ENCODE data around the gene FHOD3.
"Not testable (repeated sequence)": the region's sequence is repeated elsewhere in the genome, so short reads cannot be mapped to it uniquely, and the experiment has no call there.

FHOD3 gene

DNA sequence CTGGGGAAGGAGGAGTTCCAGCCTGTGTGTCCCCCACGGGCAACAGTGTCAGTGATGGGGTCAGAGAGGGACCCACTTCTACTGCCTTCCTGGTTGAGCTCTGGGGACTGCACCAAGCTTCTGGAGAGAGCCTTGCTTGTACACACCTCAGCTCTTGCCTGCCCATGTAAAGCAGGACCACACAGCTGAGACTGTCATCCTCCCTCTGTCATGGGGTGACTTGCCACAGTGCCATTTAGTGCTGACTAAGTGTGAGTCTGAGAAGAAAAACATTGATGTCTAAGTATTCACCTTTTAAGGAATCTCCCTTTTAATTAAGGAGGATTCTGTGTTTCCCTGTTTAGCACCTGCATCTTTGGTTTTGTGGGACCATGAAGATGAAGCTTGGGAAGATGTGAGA lies 159.1 kb downstream of the FHOD3 start:
- DNase-seq = no peak

- no peak for DNase-seq
These were observed 160.2 kb downstream of the FHOD3 start for GRCh38 chr18:36457683-36458082.

GRCh38 chr18:36458306-36458705 lies 160.8 kb downstream of the FHOD3 start:
- DNase-seq = no peak

DNA sequence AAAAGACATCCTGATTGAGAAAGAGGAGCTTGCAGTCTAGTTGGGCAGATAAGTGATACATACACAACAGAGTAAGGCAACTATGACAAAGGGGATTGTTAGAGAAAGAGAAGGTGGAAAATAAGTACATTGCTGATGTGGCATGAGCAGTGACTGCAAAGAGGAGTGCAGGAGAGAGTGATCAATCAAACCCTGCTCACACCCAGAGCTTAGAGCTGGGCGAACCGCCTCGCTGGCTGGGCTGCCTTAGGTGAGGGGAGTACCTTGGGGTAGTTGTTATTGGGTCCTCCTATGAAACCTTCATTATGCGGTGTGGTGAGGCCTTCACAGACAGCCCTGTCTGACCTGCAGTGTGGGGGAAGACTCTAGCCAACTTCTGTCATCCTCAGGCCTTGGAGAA lies 161.7 kb downstream of the FHOD3 start:
- DNase-seq = no peak

DNA sequence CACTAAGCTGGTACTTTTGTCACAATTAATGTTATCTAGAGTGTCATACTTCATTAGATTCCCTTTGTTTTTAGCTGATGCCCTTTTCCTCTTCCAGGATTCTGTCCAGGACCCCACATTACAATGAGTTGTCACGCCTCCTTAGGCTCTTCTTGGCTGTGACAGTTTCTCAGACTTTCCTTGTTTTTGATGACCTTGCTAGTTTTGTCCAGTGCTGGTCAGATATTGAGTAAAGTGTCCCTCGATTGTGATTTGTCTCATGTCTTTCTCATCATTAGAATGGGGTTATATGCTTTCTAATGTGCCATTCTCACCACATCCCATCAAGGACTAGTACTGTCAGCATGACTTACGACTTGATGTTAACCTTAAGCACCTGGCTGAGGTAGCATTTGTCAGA lies 162.3 kb downstream of the FHOD3 start:
- no peak for DNase-seq

DNA sequence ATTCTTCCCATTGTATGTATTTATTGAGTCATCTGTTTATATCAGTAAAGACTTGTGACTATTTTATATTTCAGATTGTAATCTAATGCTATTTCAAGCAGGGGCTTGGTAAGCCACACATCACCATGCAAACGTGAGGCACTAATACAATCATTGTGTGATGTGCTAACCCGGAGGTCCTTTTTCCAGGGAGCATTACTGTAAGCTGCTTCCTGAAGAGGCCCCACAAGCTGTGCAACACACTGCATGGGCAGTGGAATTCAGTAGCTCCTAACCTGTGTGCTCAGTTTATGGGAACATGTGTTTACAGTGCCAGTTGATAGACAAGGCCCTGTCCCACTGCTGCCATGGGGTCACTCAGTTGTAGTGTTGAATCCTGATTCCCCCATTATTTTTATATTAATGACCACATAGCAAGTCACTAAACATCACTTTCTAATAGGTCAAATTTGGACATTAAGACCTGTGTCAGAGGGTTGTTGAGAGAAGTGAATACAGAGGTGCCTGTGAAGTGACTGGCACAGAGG lies 162.9 kb downstream of the FHOD3 start:
- DNase-seq = no peak

DNA sequence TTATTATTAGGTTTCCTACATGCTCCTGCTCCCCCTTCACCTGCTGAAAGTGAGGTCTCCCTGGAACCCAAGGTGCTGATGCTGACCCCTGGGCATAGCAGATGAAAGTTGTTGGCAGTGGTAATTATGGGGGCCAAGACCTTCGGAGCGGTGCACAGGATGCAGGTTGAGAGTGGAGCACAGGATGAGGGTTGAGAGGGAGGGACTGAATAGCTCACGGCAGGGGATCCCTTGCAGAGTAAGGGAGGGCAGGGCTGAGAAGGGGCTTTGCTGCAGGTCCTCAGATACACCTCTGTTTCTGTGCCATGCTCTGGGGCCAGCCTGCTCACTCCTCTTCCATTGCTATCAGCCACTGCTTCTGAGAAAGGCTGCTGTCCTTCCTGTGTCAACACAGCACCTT lies 163.3 kb downstream of the FHOD3 start:
- no peak for DNase-seq

GRCh38 chr18:36461551-36461987 lies 164.1 kb downstream of the FHOD3 start:
- no peak for DNase-seq

DNA sequence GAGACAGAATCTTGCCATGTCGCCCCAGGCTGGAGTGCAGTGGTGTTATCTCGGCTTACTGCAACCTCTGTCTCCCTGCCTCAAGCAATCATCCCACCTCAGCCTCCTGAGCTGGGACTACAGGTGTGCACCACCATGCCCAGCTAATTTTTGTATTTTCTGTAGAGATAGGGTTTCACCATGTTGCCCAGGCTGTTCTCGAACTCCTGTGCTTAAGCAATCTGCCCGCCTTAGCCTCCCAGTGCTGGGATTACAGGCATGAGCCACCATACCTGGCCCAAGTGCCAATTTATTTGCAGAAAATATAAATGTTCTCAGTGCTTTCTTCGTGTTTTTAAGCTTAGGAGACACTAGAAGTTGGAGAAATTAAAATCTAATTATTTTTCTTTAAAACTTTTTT lies 166.0 kb downstream of the FHOD3 start:
- DNase-seq = not testable (repeated sequence)

DNA sequence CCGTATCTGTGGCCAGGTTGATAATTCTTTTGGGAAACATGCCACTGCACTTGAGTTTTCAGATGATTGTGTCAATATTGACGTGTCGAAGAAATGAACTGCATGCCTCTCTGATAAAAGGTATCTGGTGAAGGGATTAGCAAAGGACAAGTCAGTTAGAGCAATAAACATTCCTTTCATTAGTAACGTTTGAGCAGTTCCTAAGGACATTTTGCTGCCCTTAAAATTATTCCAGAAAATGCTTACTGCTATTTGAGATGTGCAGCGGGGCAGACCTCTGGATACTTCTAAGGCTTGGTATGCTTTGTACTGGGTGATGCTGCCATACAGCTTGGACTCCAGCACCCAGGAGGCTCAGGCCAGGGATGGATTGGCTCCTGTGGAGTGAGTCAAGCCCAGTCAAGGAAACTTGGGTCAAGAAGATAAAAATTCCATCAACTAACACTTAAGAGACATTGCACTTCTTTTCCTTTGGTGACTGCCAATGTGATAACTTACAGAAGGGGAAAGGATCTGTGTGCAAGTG lies 166.7 kb downstream of the FHOD3 start:
- no peak for DNase-seq

DNA sequence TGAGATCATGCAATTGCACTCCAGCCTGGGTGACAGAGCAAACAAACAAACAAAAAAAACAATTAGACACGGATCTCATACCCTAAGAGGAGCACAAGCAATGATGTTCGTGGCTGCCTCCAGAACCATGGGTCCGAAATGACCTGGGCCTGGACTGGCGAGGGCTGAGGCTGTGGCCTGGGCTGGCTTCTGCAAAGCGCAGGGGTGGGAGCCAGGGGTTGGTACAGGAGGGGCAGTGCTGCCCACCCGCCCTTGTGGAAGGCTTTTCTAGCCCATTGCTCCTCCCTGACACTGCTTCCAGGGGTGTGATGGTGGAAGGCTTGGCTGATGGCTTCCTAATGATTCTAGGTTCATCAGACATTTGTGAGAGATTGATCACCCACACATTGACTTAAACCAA lies 167.8 kb downstream of the FHOD3 start:
- no peak for DNase-seq

GRCh38 chr18:36465970-36466369 lies 168.5 kb downstream of the FHOD3 start:
- no peak for DNase-seq

GRCh38 chr18:36467614-36468013 lies 170.1 kb downstream of the FHOD3 start:
- DNase-seq = no peak

DNA sequence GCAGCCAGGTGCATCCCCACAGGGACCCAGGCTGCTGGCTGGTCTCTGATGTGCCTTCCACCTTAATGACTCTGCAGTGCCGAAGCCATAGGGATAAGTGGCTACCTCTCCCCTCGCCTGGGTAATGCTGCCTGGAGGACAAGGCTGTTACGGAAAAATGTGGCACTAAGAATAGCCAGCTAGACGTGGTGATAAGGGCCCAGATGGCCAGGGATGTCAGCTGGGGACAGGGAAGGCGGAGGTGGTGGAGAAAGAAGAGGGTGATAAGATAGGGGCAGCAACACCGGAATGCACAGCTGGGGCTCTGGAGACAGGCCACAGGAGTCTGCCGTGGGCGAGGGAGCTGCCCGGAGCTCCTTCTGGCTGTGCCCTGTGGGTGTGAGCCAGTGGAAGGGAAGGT lies 170.6 kb downstream of the FHOD3 start:
- no peak for DNase-seq

DNA sequence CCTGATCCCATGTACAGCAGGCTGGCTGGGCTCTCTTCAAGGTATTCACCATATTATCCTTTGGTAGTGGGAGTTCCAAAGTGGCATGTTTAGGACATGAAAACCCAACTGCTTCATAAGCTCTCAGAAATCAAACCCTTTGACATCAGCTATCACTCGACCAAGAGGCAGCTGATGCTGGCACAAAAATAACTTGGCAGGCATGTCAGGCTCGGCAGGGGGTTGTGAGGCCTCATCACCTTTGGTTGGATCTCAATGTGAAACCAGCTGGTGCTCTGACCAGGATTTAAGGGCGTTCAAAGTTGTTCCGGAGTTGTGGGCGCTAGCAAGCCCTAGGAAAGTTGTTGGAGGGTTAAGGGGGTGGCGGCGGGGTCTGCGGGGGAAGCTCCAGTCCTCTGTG lies 171.9 kb downstream of the FHOD3 start:
- no peak for DNase-seq

- DNase-seq = no peak
These were observed 173.4 kb downstream of the FHOD3 start for GRCh38 chr18:36470896-36471295.

GRCh38 chr18:36471393-36471792 lies 173.9 kb downstream of the FHOD3 start:
- DNase-seq = no peak

GRCh38 chr18:36476433-36476832 lies 178.9 kb downstream of the FHOD3 start:
- no peak for DNase-seq

DNA sequence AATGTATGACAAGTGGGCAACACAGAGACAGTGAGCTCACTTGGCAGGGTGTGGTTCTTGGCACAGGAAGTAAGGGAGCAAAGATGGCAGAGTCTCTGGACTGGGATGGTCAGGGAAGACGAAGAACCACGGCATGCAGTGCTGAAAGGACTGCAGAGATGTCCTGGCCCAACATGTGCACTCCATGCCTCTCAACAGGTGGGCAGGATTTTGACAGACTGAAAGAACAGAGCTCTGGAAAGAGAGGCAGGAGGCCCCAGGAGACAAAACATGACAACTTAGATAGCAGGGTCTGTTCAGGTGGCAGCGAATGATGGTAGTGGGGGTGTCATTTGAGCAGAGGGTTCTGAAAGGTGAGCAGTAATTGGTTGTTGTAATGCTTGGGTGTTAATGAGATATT lies 180.3 kb downstream of the FHOD3 start:
- DNase-seq = no peak

DNA sequence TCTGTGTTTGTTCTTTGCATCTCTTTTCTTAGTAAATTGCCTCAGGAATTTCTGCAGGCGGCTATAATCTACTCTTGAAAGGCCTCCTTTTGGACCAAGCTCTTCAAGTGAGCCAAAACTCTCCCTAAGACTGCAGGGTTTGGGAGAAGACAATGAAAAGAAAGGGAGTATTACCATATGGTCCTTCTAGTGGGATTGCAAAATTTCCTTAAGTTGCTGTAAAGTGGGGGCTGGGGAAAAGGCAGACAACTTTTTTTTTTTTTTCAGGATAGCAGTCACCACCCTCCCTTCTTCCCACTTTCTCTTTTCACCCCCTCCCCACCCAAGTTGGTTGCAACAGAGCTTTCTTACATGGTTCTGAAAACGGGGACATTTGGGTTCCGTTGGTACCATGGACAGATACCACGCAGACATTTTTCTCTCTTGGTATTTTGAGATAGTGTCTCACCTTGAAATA lies 183.7 kb downstream of the FHOD3 start:
- no peak for DNase-seq

DNA sequence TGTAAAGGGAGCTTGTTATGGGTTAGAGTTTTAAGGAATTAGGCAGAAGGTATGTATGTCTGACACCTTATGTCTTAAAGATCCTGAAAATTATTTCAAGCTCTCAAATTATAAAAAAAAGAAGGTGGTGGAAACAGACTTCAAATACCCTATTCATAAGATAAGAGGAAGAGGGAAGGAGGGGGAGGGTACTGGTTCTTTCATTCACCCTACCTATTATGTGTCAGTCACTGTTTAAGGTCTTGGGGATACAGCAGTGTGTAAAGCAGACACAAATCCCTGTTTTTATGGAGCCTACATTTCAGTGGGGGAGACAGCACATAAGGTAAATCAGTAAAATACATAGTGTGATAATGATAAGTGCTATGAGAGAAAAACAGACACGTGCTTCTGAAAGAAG lies 184.4 kb downstream of the FHOD3 start:
- no peak for DNase-seq

DNA sequence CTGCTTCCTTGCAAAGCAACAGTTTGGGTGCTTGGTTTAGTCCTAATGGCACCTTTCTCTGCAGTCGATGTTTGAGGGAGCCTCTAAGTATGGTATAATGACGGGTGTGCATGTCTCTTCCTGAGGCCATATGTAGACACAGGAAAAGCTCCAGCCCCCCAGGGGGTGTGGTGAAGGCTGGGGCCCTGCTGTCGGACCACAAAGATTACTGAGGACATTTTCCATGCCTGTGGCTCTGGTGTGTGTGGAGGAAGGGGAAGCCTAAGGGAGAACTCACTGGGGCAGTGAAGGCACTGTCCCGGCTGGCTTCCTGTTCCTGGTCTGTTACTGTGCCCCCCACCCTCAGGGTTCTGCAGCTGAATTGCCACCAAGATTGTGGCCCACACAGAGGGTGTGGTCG lies 187.1 kb downstream of the FHOD3 start:
- DNase-seq = no peak

GRCh38 chr18:36485772-36486171 lies 188.3 kb downstream of the FHOD3 start:
- no peak for DNase-seq

DNA sequence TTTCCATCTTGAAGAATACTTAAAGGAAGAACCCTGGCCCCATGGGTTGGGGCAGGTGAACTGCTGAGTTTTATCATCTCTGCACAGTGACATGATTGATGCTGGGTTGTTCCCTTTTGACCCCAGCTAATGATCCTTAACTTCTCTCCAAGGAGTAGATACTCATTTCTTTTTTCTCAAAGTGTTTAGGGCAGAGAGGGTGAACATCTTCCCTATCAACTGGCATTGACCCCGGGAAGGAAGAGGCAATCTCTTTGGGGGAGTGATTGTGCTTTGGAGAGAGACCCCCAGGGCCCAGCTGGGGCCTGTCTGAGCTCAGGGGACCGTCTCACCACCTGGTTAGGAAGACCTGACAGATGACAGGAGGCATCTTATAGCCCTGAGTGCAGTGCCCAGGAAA lies 190.6 kb downstream of the FHOD3 start:
- no peak for DNase-seq

DNA sequence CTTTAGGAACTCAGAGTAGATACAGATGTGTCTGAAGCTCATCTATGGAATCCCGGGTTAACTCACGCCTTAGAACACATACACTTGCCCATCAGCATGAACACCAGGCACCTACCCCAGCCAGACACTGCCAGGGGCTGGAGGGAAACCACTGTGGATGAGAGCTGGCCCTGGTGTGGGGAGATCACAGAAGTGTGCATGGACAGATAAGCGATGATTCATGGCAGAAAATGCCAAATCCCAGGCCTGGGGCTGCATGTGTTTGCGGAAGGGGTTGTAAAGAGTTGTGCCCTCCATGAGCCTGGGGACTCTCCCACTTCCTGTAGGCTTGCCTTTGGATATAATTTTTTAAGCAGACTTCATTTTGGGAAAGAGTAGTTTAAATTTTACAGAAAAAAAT lies 193.4 kb downstream of the FHOD3 start:
- DNase-seq = no peak
